GM18858 (cell line): ENCODE results near the gene ACTN4.

Source experiments
- ATAC-seq: cut with Tn5 transposase; IDR thresholded peaks from one replicate; pipeline ENCODE4 v1.9.1; 2021; ENCODE audit not compliant: unreplicated experiment

Gene ACTN4

GRCh38 chr19:38722947-38723605 lies 75.6 kb downstream of the ACTN4 start:
- no peak for ATAC-seq

- no peak for ATAC-seq
Measured at GRCh38 chr19:38723606-38723965, 76.1 kb downstream of the ACTN4 start.

GRCh38 chr19:38723990-38724854 lies 76.8 kb downstream of the ACTN4 start:
- no peak for ATAC-seq

DNA sequence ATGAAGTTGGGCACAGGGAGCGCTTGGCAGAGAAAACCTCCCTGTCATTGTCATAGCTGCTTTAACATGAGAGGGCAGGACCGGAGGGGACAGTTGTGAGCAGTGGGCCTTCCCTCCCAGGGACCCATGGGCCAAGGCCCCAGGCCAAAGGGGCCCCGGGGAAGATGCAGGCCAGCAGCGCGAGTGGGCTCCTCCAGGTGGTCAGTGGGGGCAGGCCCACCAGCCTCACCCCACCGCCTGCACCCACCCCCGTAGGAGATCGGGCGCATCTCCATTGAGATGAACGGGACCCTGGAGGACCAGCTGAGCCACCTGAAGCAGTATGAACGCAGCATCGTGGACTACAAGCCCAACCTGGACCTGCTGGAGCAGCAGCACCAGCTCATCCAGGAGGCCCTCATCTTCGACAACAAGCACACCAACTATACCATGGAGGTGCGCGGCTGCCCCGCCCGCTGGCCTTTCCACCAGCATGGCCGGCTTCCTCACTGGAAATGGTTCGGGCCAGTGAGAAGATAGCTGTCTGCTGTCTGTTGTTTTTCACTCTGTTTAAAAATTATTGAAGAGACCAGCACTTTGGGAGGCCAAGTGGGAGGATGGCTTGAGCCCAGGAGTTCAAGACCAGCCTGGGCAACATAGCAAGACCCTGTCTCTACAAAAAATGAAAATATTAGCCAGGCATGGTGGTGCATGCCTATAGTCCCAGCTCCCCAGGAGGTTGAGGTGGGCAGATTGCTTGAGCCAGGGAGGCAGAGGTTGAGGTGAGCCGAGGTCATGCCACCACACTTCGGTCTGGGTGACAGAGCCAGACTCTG lies 78.2 kb downstream of the ACTN4 start:
- ATAC-seq, result no peak

- no peak for ATAC-seq
Measured at GRCh38 chr19:38726284-38726673, 78.8 kb downstream of the ACTN4 start.

DNA sequence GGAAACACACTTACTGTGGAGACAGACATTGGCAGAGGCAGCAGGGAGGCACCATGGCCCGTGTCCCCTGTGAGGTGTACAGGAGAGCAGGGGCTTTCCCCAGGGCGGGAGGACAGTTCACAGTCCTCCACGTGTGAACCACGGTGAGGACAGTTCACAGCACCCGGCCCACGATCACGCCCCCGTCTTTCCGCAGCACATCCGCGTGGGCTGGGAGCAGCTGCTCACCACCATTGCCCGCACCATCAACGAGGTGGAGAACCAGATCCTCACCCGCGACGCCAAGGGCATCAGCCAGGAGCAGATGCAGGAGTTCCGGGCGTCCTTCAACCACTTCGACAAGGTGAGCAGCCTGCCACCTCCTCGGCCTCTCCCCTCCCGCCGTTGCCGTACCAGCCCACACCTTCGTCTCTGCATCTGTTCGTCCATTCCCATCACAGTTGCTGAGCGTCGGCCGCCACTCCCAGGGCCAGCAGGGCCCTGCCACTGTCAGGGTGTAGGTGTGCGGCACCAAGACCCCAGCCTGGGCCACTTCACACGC lies 79.4 kb downstream of the ACTN4 start:
- no peak for ATAC-seq

DNA sequence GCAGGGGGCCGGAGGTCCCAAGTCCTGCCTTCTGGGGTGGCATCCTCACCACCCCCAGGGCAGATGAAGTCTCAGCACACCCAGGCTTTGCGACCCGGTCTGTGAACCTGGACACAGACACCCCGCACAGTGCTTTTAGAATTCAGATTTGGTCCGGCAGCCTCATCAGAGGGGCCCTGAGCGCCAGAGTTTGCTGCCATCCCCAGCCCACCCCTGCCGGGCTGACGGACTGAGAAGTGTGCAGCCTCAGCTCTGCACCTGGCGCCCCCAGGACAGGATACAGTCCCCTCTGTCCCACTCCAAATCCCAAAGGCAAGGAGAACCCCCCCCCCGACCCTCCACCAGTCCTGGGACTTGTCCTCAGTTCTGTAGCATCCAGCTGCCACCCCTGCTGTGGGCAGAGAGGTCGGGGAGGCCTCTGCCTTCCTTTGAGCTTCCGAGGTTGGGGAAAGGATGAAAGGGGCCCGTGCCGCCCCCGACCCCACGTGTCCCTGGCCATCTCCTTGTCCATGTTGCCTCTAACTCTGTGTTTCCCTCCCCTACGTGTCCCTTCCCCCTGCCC lies 79.9 kb downstream of the ACTN4 start:
- no peak for ATAC-seq

GRCh38 chr19:38727868-38728660 lies 80.6 kb downstream of the ACTN4 start:
- no peak for ATAC-seq

GRCh38 chr19:38728752-38729541 lies 81.5 kb downstream of the ACTN4 start:
- no peak for ATAC-seq

- ATAC-seq, result no peak
Measured at GRCh38 chr19:38729653-38730469, 82.4 kb downstream of the ACTN4 start.

GRCh38 chr19:38730470-38730730 lies 83.0 kb downstream of the ACTN4 start:
- ATAC-seq, result no peak

- ATAC-seq, result no peak
Measured at GRCh38 chr19:38730731-38731589, 83.5 kb downstream of the ACTN4 start.

- ATAC-seq, result no peak
Measured at GRCh38 chr19:38731654-38732301, 84.3 kb downstream of the ACTN4 start.

DNA sequence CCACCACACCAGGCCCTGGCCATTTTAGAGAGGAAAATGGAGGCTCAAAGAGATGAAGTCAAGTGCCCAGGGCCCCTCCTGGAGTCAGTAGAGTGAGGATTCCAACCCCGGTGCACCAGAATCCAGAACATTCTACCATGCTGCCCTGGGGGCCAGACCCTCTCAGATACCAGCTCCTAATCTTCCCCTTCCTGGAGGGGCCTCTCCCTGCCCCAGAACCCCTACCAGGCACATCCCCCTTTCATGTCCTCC lies 85.7 kb downstream of the ACTN4 start:
- no peak for ATAC-seq

- no peak for ATAC-seq
Measured at GRCh38 chr19:38733493-38734175, 86.2 kb downstream of the ACTN4 start.

- no peak for ATAC-seq
Measured at GRCh38 chr19:38734176-38734425, 86.7 kb downstream of the ACTN4 start.

- ATAC-seq, result no peak
Measured at GRCh38 chr19:38734426-38735256, 87.2 kb downstream of the ACTN4 start.
